Suprapubic skin (tissue), 4 donors: ENCODE results near the gene ASS1.

Experiments
- EP300 ChIP-seq: sonication (generic); formaldehyde crosslinking; IDR thresholded peaks from one replicate; pipeline ENCODE4 v1.6.1; 2017; ENCODE audit warnings: antibody characterized with exemption
- POLR2A ChIP-seq, 2 donors: fragments of 450-650 bp; IDR thresholded peaks; one replicate each; pipeline ENCODE4 v1.6.1; 2017; ENCODE audit warnings: antibody characterized with exemption in 2 of 2, mild to moderate bottlenecking in 2 of 2, moderate library complexity in 2 of 2
- POLR2AphosphoS5 ChIP-seq, 3 donors: sonication (generic); formaldehyde crosslinking; IDR thresholded peaks; one replicate each; pipeline ENCODE4 v1.6.1; 2017; ENCODE audit warnings: antibody characterized with exemption in 3 of 3
- TF ChIP-seq, protein P1 (sequence below), 2 donors: fragments of 200-600 bp in 1 of 2; fragments of 450-650 bp in 1 of 2; sonication (generic) in 1 of 2; IDR thresholded peaks; one replicate each; pipeline ENCODE4 v1.5.1; 2016 to 2019; ENCODE audit warnings: antibody characterized with exemption in 2 of 2, mild to moderate bottlenecking in 1 of 2, moderate library complexity in 1 of 2

DNA sequence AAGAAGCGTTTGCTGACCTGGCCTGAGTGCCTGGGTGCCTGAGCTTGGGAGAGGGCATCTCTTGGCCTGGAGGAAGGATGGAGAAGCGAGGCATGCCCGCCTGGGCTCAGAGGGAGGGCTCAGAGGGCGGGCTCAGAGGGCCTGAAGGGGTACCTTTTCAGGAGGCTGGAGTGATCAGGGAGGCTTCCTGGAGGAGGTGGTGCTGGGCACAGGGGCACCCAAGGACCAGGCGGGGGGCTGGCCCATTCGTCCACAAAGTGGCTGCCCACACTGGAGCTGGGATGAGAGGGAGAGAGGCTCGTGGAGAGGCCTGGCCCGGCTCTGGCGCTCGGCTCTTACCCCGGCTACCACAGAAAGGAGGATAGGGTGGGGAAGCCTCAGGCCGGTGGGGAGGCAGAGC lies 32.8 kb downstream of the ASS1 start:
- TF ChIP-seq, protein P1, sequence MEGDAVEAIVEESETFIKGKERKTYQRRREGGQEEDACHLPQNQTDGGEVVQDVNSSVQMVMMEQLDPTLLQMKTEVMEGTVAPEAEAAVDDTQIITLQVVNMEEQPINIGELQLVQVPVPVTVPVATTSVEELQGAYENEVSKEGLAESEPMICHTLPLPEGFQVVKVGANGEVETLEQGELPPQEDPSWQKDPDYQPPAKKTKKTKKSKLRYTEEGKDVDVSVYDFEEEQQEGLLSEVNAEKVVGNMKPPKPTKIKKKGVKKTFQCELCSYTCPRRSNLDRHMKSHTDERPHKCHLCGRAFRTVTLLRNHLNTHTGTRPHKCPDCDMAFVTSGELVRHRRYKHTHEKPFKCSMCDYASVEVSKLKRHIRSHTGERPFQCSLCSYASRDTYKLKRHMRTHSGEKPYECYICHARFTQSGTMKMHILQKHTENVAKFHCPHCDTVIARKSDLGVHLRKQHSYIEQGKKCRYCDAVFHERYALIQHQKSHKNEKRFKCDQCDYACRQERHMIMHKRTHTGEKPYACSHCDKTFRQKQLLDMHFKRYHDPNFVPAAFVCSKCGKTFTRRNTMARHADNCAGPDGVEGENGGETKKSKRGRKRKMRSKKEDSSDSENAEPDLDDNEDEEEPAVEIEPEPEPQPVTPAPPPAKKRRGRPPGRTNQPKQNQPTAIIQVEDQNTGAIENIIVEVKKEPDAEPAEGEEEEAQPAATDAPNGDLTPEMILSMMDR (IDR thresholded peaks at IDR 0.05): no peak
- TF ChIP-seq POLR2A (IDR thresholded peaks at IDR 0.05) (no peak), POLR2AphosphoS5 (IDR thresholded peaks at IDR 0.05) (no peak), EP300 (no peak)
